ENCODE data around the gene RNASE4. TPM values are rescaled to one million over a fixed set of nuclear protein-coding genes. Genes with fewer than 3 reads are reported as not detected.
"Not testable (repeated sequence)": the region's sequence is repeated elsewhere in the genome, so short reads cannot be mapped to it uniquely, and the experiment has no call there.

The RNASE4 gene
- total RNA-seq, 3 donors from 2014 or later (not counting 1 experiment from before 2014, with no cell fraction given), result 0.60 to 0.68 TPM; not detected in 1

DNA sequence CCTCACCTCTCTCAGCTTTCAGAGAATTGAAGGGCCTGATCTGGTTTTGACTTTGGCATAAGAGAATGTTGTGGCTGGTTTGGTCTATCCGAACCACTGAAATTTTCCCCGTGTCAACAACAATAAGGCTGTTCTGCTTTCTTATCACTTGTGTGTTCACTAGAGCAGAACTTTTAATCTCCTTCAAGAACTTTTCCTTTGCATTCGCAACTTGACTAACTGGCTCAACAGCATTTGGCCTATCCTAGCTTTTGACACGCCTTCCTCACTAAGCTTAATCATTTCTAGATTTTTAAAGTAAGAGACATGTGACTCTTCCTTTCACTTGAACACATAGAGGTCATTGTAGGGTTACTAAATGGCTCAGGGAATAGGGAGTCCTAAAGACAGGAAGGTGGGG lies 35.4 kb downstream of the RNASE4 start:
- Histone ChIP-seq H3K4me3 (ENCODE audit: low read length) (no peak overlapping the region), H3K9me3 (ENCODE audit: control insufficient read depth, insufficient read depth, low read length) (no peaks in the 10 kb centered on the region), H3K27me3 (ENCODE audit: control insufficient read depth, insufficient read depth, low read length) (no peaks in the 10 kb centered on the region), H3K4me1 (ENCODE audit: control insufficient read depth, insufficient read depth, low read length) (peaks cover 4% of the 10 kb centered on the region), H3K27ac (ENCODE audit: low read length) (no peak overlapping the region), H3K36me3 (ENCODE audit: control insufficient read depth, insufficient read depth, low read length) (no peaks in the 10 kb centered on the region)
- TF ChIP-seq, protein P1, sequence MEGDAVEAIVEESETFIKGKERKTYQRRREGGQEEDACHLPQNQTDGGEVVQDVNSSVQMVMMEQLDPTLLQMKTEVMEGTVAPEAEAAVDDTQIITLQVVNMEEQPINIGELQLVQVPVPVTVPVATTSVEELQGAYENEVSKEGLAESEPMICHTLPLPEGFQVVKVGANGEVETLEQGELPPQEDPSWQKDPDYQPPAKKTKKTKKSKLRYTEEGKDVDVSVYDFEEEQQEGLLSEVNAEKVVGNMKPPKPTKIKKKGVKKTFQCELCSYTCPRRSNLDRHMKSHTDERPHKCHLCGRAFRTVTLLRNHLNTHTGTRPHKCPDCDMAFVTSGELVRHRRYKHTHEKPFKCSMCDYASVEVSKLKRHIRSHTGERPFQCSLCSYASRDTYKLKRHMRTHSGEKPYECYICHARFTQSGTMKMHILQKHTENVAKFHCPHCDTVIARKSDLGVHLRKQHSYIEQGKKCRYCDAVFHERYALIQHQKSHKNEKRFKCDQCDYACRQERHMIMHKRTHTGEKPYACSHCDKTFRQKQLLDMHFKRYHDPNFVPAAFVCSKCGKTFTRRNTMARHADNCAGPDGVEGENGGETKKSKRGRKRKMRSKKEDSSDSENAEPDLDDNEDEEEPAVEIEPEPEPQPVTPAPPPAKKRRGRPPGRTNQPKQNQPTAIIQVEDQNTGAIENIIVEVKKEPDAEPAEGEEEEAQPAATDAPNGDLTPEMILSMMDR (IDR thresholded peaks at IDR 0.05), result no peak
- H3K9me3 Mint-ChIP-seq, result no peaks in the 10 kb centered on the region
- no peak overlapping the region for H3K27ac Mint-ChIP-seq
- DNase-seq, result no peak
- no peak overlapping the region for H3K4me3 Mint-ChIP-seq
- WGBS (ENCODE audit: insufficient coverage), result 84% methylated on average over 4 of the region's 4 CpGs
- ATAC-seq, result no peak
- no peaks in the 10 kb centered on the region for H3K36me3 Mint-ChIP-seq
- H3K27me3 Mint-ChIP-seq (ENCODE audit: low read depth in 2 of 2), result peaks cover 29 to 60% of the 10 kb centered on the region in 2 donors
- intact Hi-C loops (cut with micrococcal nuclease), result no loop called here
- no peaks in the 10 kb centered on the region for H3K4me1 Mint-ChIP-seq

DNA sequence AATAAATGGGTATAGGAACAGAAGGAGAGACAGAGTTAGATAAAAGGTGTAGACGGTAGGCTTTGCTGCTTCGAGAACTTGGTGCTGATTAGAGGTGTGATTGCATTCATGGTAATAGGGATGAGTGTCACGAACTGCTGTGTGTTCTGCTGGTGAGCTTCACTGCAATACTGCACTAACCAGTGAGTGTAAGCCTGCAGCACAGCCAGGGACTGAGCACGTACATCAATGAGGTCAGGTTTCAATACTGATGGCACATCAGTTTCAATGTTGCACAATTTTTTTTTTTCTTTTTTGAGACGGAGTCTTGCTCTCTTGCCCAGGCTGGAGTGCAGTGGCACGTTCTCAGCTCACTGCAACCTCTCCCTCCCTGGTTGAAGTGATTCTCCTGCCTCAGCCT lies 36.4 kb downstream of the RNASE4 start:
- WGBS (ENCODE audit: insufficient coverage), result 81% methylated on average over 6 of the region's 6 CpGs
- Mint-ChIP-seq H3K9me3 (no peaks in the 10 kb centered on the region), H3K4me1 (no peaks in the 10 kb centered on the region), H3K36me3 (no peaks in the 10 kb centered on the region), H3K27ac (no peak overlapping the region), H3K4me3 (no peak overlapping the region), H3K27me3 (ENCODE audit: low read depth in 2 of 2) (peaks cover 28 to 62% of the 10 kb centered on the region in 2 donors)
- ATAC-seq, result no peak
- intact Hi-C loops (cut with micrococcal nuclease), result no loop called here
- TF ChIP-seq, protein P1 (IDR thresholded peaks at IDR 0.05), result no peak
- H3K9me3 ChIP-seq (ENCODE audit: control insufficient read depth, insufficient read depth, low read length), result no peaks in the 10 kb centered on the region
- no peak overlapping the region for H3K27ac ChIP-seq (ENCODE audit: low read length)
- H3K4me1 ChIP-seq (ENCODE audit: control insufficient read depth, insufficient read depth, low read length), result no peaks in the 10 kb centered on the region
- no peaks in the 10 kb centered on the region for H3K27me3 ChIP-seq (ENCODE audit: control insufficient read depth, insufficient read depth, low read length)
- no peaks in the 10 kb centered on the region for H3K36me3 ChIP-seq (ENCODE audit: control insufficient read depth, insufficient read depth, low read length)
- DNase-seq, result no peak
- no peak overlapping the region for H3K4me3 ChIP-seq (ENCODE audit: low read length)

DNA sequence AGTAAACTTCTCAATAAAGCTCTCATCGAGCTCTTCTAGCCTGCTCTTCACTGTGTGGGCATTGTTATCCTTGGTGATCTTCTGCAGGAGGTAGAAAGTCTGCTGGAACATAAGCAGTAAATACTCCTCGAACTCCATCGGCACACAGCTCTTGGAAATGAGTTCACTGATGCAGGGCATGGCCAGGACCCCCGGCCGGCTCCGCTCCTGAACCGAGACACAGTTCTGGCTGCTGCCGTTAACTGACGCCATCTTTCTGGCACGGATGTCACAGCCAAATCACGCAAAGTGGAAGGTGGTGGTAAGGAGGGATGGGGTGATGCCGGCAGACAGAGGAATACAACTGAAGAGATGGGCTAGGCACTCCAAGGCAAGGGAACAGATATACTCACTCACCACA lies 37.7 kb downstream of the RNASE4 start:
- Mint-ChIP-seq H3K9me3 (no peaks in the 10 kb centered on the region), H3K4me3 (no peak overlapping the region), H3K27me3 (ENCODE audit: low read depth in 2 of 2) (peaks cover 29 to 67% of the 10 kb centered on the region in 2 donors), H3K36me3 (no peaks in the 10 kb centered on the region), H3K27ac (no peak overlapping the region), H3K4me1 (no peaks in the 10 kb centered on the region)
- no peak overlapping the region for H3K27ac ChIP-seq (ENCODE audit: low read length)
- 88% methylated on average over 12 of the region's 12 CpGs for WGBS (ENCODE audit: insufficient coverage)
- DNase-seq (no peak), ATAC-seq (no peak)
- no peaks in the 10 kb centered on the region for H3K9me3 ChIP-seq (ENCODE audit: control insufficient read depth, insufficient read depth, low read length)
- no peaks in the 10 kb centered on the region for H3K36me3 ChIP-seq (ENCODE audit: control insufficient read depth, insufficient read depth, low read length)
- no peaks in the 10 kb centered on the region for H3K27me3 ChIP-seq (ENCODE audit: control insufficient read depth, insufficient read depth, low read length)
- no peaks in the 10 kb centered on the region for H3K4me1 ChIP-seq (ENCODE audit: control insufficient read depth, insufficient read depth, low read length)
- intact Hi-C loops (cut with micrococcal nuclease), result no loop called here
- H3K4me3 ChIP-seq (ENCODE audit: low read length), result no peak overlapping the region
- TF ChIP-seq, protein P1 (IDR thresholded peaks at IDR 0.05), result no peak

DNA sequence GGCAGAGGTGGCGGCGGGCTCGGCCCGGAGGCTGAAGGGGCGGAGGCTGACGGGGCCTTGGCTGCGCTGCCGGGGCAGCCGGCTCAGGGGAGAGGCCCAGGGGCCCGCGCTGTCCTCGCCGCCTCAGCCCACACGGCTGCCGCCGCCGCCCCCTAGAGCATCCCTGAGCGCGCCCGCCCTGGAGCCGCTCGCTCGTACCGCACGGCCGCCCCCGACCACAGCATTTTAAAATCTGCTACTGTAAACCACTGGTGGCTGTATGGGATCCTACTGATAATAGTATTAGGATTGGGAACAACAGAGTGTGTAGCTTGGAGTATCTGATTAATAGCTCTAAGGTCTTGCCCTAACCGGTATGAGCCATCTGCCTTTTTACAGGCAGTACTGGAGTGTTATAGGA lies 39.1 kb downstream of the RNASE4 start:
- TF ChIP-seq, protein P1 (IDR thresholded peaks at IDR 0.05), result no peak
- DNase-seq, result no peak
- H3K36me3 Mint-ChIP-seq, result no peaks in the 10 kb centered on the region
- H3K9me3 Mint-ChIP-seq, result no peaks in the 10 kb centered on the region
- H3K4me3 Mint-ChIP-seq, result no peak overlapping the region
- intact Hi-C loops (cut with micrococcal nuclease), result no loop called here
- peaks cover 29 to 73% of the 10 kb centered on the region in 2 donors for H3K27me3 Mint-ChIP-seq (ENCODE audit: low read depth in 2 of 2)
- ATAC-seq, result peak in 1 of 3 donors; percentile 61
- H3K27ac Mint-ChIP-seq, result no peak overlapping the region
- no peaks in the 10 kb centered on the region for H3K4me1 Mint-ChIP-seq
- WGBS (ENCODE audit: insufficient coverage), result 52% methylated on average over 28 of the region's 28 CpGs
- H3K27me3 ChIP-seq (ENCODE audit: control insufficient read depth, insufficient read depth, low read length), result no peaks in the 10 kb centered on the region
- no peak overlapping the region for H3K27ac ChIP-seq (ENCODE audit: low read length)
- H3K9me3 ChIP-seq (ENCODE audit: control insufficient read depth, insufficient read depth, low read length), result no peaks in the 10 kb centered on the region
- H3K4me3 ChIP-seq (ENCODE audit: low read length), result no peak overlapping the region
- no peaks in the 10 kb centered on the region for H3K4me1 ChIP-seq (ENCODE audit: control insufficient read depth, insufficient read depth, low read length)
- H3K36me3 ChIP-seq (ENCODE audit: control insufficient read depth, insufficient read depth, low read length), result no peaks in the 10 kb centered on the region

DNA sequence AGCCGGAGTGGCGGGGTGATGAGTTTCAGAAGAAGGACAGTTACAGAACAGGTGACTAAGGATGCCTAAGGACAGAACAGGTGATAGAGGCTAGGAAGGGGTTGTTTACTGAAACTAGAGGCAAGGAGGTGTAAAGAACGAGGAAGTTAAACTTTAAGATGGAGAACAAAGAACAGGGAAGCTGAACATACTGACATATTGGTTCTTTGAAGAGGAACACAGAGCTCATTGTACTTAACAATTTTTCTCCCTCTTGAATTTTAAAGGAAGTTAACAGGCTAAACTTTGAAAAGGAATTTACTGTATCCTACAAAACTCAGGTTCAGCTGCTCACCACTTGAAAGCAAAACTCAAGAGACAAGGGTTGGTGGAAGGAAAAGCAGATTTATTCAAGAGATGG lies 41.8 kb downstream of the RNASE4 start:
- H3K36me3 ChIP-seq (ENCODE audit: control insufficient read depth, insufficient read depth, low read length); H3K4me3 ChIP-seq (ENCODE audit: low read length); H3K36me3 Mint-ChIP-seq; H3K27ac ChIP-seq (ENCODE audit: low read length); H3K4me3 Mint-ChIP-seq; intact Hi-C loops (cut with micrococcal nuclease); H3K4me1 ChIP-seq (ENCODE audit: control insufficient read depth, insufficient read depth, low read length); H3K9me3 Mint-ChIP-seq; H3K9me3 ChIP-seq (ENCODE audit: control insufficient read depth, insufficient read depth, low read length); H3K27me3 ChIP-seq (ENCODE audit: control insufficient read depth, insufficient read depth, low read length); H3K27ac Mint-ChIP-seq; ATAC-seq; H3K4me1 Mint-ChIP-seq; DNase-seq: not testable (repeated sequence)
- H3K27me3 Mint-ChIP-seq (ENCODE audit: low read depth in 2 of 2), result peaks cover 25 to 56% of the 10 kb centered on the region in 2 donors
- WGBS (ENCODE audit: insufficient coverage), result 72% methylated on average over 3 of the region's 3 CpGs
